Right lobe of liver (tissue), 4 donors: ENCODE results near the gene GATC.
A peak's percentile ranks its signal among the peaks of the same experiment; 100 is the strongest.

Source experiments
- POLR2A ChIP-seq: fragments of 450-650 bp; IDR thresholded peaks from one replicate; pipeline ENCODE4 v1.6.1; 2017; ENCODE audit warnings: antibody characterized with exemption, mild to moderate bottlenecking
- TF ChIP-seq, protein P1 (sequence below), 4 donors: fragments of 200-600 bp in 3 of 4; fragments of 450-650 bp in 1 of 4; IDR thresholded peaks; one replicate each; pipeline versions ENCODE4 v1.5.1 to v1.8.0; 2016 to 2022; ENCODE audit warnings: antibody characterized with exemption in 4 of 4, mild to moderate bottlenecking in 2 of 4
- donor health status: DM: no; HTN: no; CAD: no.
- donor health status: DM: no; HTN: no; CAD: no.
- donor health status: DM: no; HTN: yes; CAD: no.

- TF ChIP-seq, protein P1, sequence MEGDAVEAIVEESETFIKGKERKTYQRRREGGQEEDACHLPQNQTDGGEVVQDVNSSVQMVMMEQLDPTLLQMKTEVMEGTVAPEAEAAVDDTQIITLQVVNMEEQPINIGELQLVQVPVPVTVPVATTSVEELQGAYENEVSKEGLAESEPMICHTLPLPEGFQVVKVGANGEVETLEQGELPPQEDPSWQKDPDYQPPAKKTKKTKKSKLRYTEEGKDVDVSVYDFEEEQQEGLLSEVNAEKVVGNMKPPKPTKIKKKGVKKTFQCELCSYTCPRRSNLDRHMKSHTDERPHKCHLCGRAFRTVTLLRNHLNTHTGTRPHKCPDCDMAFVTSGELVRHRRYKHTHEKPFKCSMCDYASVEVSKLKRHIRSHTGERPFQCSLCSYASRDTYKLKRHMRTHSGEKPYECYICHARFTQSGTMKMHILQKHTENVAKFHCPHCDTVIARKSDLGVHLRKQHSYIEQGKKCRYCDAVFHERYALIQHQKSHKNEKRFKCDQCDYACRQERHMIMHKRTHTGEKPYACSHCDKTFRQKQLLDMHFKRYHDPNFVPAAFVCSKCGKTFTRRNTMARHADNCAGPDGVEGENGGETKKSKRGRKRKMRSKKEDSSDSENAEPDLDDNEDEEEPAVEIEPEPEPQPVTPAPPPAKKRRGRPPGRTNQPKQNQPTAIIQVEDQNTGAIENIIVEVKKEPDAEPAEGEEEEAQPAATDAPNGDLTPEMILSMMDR (IDR thresholded peaks at IDR 0.05) = peak; percentile 28 to 54 (median 48)
- no peak for TF ChIP-seq POLR2A
Measured at GRCh38 chr12:120453977-120454376, 7.7 kb downstream of the GATC start.
